Measurements from ENCODE around the gene CA9. TPM values are rescaled to one million over a fixed set of nuclear protein-coding genes. Genes with fewer than 3 reads are reported as not detected.
A peak's percentile ranks its signal among the peaks of the same experiment; 100 is the strongest.

CA9 gene
- 0.85 TPM for total RNA-seq
- polyA plus RNA-seq (ENCODE audit: insufficient read depth, low read depth, low replicate concordance): 0.67 TPM
- long read RNA-seq, donor 1: 0 reads
- long read RNA-seq, donor 2: 0 reads
- long read RNA-seq, donor 3: 0 reads
- long read RNA-seq, donor 4: 0 reads
- long read RNA-seq, donor 5: 0 reads
- long read RNA-seq, donor 6: 0 reads
- long read RNA-seq, donor 7: 0 reads
- long read RNA-seq, donor 8: 0 reads
- long read RNA-seq, donor 9: 0 reads
- long read RNA-seq, donor 10: 0 reads

DNA sequence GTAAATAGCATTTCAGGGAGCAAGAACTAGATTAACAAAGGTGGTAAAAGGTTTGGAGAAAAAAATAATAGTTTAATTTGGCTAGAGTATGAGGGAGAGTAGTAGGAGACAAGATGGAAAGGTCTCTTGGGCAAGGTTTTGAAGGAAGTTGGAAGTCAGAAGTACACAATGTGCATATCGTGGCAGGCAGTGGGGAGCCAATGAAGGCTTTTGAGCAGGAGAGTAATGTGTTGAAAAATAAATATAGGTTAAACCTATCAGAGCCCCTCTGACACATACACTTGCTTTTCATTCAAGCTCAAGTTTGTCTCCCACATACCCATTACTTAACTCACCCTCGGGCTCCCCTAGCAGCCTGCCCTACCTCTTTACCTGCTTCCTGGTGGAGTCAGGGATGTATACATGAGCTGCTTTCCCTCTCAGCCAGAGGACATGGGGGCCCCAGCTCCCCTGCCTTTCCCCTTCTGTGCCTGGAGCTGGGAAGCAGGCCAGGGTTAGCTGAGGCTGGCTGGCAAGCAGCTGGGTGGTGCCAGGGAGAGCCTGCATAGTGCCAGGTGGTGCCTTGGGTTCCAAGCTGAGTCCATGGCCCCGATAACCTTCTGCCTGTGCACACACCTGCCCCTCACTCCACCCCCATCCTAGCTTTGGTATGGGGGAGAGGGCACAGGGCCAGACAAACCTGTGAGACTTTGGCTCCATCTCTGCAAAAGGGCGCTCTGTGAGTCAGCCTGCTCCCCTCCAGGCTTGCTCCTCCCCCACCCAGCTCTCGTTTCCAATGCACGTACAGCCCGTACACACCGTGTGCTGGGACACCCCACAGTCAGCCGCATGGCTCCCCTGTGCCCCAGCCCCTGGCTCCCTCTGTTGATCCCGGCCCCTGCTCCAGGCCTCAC lies at the start of gene CA9:
TSS of gene CA9 (plus strand) at position 797 of the 893 bp plus-strand sequence. CDS start at position 829, 32 bp downstream.
- DNase-seq: peak in 1 of 5 donors; percentile 62
- H3K9ac ChIP-seq (ENCODE audit: low read length in 3 of 3): no peak within 1 kb of the TSS
- no peaks in the 10 kb centered on the region for H3K27me3 ChIP-seq (ENCODE audit: control insufficient read depth, insufficient read depth, low read length)
- H3K36me3 ChIP-seq (ENCODE audit: control insufficient read depth in 2 of 3, insufficient read depth in 3 of 3, low read length in 3 of 3): no peaks in the 10 kb centered on the region
- TF ChIP-seq CTCF (IDR thresholded peaks at IDR 0.05; ENCODE audit: borderline replicate concordance, extremely low read depth, insufficient read depth): no peak
- H3K4me1 ChIP-seq (ENCODE audit: control insufficient read depth in 2 of 3, insufficient read depth in 2 of 3, low read depth in 1 of 3, low read length in 3 of 3): peaks cover 0 to 9% (median 7%) of the 10 kb centered on the region in 3 donors
- H3K4me3 ChIP-seq (ENCODE audit: low read length in 3 of 3): no peak within 1 kb of the TSS
- H3K27ac ChIP-seq (ENCODE audit: low read depth in 2 of 2, low read length in 2 of 2): no peak within 1 kb of the TSS
- no peak for FAIRE-seq
- intact Hi-C loops (cut with DNase I): no loop called here
- no peaks in the 10 kb centered on the region for H3K9me3 ChIP-seq (ENCODE audit: control insufficient read depth in 2 of 3, insufficient read depth in 1 of 3, low read length in 3 of 3)

DNA sequence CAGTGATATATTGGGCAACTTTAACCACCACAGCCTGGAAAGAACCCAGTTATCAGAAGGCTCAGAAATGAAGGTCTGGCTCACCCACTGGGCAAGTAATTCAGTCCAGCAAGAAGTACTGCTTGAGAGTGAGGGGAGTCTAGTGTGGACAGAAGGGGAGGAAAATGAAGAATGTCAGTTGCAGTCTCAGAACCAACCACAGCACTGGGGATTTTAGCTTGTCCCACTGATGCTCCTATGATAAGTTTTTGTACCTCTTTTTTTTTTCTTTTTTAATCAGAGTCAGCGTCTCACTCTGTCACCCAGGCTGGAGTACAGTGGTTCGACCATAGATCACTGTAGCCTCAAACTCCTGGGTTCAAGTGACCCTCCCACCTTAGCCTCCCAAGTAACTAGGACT lies 46.2 kb upstream of the CA9 start:
- FAIRE-seq: no peak
- Histone ChIP-seq H3K27me3 (ENCODE audit: control insufficient read depth, insufficient read depth, low read length) (no peaks in the 10 kb centered on the region), H3K9me3 (ENCODE audit: control insufficient read depth in 2 of 3, insufficient read depth in 1 of 3, low read length in 3 of 3) (no peaks in the 10 kb centered on the region), H3K27ac (ENCODE audit: low read depth in 2 of 2, low read length in 2 of 2) (no peak overlapping the region), H3K4me1 (ENCODE audit: control insufficient read depth in 2 of 3, insufficient read depth in 2 of 3, low read depth in 1 of 3, low read length in 3 of 3) (no peaks in the 10 kb centered on the region), H3K4me3 (ENCODE audit: low read length in 3 of 3) (no peak overlapping the region), H3K9ac (ENCODE audit: low read length in 3 of 3) (no peak overlapping the region), H3K36me3 (ENCODE audit: control insufficient read depth in 2 of 3, insufficient read depth in 3 of 3, low read length in 3 of 3) (no peaks in the 10 kb centered on the region)
- TF ChIP-seq CTCF (IDR thresholded peaks at IDR 0.05; ENCODE audit: borderline replicate concordance, extremely low read depth, insufficient read depth): no peak
- no peak for DNase-seq
- intact Hi-C loops (cut with DNase I): no loop called here

DNA sequence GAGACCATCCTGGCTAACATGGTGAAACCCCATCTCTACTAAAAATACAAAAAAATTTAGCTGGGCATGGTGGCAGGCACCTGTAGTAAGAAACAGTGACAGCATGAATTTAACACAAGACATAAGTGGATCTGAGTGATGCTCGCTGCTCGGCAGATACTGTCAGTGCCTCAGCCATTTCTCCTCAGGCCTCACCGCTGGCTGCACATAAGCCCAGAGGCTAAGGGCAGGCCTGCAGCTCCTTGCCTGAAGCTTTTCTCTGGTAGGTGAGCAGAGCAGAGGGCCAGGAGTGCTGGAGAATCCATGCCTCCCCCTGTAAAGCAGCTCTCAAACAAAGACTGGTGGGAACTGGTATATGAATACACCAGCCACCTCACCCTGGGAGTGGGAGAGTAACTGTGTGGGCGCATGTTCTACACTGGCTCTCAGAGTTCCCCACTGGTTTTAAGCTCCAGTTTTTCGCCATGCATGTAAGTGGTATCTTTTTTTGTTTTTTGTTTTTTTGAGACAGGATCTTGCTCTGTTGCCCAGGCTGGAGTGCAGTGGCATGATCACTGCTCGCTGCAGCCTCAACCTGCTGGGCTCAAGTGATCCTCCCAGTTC lies 45.2 kb upstream of the CA9 start:
- FAIRE-seq (no peak), DNase-seq (no peak)
- TF ChIP-seq CTCF (IDR thresholded peaks at IDR 0.05; ENCODE audit: borderline replicate concordance, extremely low read depth, insufficient read depth): no peak
- intact Hi-C loops (cut with DNase I): no loop called here
- Histone ChIP-seq H3K36me3 (ENCODE audit: control insufficient read depth in 2 of 3, insufficient read depth in 3 of 3, low read length in 3 of 3) (no peaks in the 10 kb centered on the region), H3K27ac (ENCODE audit: low read depth in 2 of 2, low read length in 2 of 2) (no peak overlapping the region), H3K9ac (ENCODE audit: low read length in 3 of 3) (no peak overlapping the region), H3K27me3 (ENCODE audit: control insufficient read depth, insufficient read depth, low read length) (no peaks in the 10 kb centered on the region), H3K4me3 (ENCODE audit: low read length in 3 of 3) (no peak overlapping the region), H3K4me1 (ENCODE audit: control insufficient read depth in 2 of 3, insufficient read depth in 2 of 3, low read depth in 1 of 3, low read length in 3 of 3) (no peaks in the 10 kb centered on the region), H3K9me3 (ENCODE audit: control insufficient read depth in 2 of 3, insufficient read depth in 1 of 3, low read length in 3 of 3) (no peaks in the 10 kb centered on the region)

All from kidney (tissue), 22 donors.